ENCODE measurements around the gene SWT1.
"Not testable (repeated sequence)": the region's sequence is repeated elsewhere in the genome, so short reads cannot be mapped to it uniquely, and the experiment has no call there.

Gene SWT1

GRCh38 chr1:185308126-185308525 is 151.2 kb downstream of the SWT1 start:
- no peak for TF ChIP-seq ZNF274 (IDR thresholded peaks at IDR 0.05; ENCODE audit: low read depth, low read length)

DNA sequence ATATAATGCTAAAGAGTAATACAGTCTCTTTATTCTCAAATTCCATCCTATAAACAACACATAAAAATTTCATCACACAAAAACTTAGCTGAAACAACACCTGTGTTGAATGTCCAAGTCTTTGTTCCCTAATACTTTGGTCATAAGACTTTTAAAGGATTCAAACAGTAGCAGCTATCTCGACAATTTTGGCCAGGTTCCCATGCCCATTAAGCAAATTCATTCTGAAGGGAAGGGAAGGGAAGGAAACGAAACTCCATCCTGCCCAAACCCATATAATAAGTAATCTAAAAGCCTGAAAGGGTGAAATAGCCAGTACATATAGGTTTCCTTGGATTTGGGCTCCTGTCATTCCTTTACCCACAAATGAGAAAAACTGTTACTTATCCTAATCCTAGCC is 152.6 kb downstream of the SWT1 start:
- TF ChIP-seq ZNF274 (IDR thresholded peaks at IDR 0.05; ENCODE audit: low read depth, low read length) = no peak
- H3K4me3 ChIP-seq (ENCODE audit: low read length) = no peak overlapping the region

More at GRCh38 chr1:185308126-185308525, 151.2 kb downstream of the SWT1 start:
- H3K4me3 ChIP-seq (ENCODE audit: low read length) = no peak overlapping the region

DNA sequence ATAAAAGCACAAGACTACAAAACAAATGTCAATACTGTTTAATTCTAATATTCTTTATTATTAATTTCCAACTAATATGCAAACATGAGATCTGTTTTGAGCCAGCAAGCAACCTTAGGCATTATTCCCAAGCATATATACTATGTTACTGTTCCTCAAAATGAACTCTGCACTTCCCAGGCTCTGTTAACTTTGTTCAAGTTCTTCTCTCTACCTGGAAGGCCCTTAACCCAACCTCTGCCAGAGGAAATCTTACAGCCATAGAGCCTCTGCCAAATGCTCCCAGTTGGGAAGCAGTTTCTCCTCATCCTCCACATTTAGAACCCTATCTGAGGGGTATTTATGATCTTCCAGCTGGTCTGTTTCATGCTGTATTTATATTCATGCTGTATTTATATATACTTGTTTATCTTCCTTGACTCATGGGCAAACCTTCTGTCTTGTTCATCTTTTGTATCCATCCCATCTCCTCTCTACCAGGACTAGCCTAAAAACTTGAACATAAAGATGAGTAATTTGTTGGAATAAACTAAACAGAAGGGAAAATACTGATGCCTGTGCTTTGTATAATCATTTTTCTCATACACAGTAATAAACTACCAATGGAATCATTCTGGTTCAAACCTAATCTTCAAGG is 154.7 kb downstream of the SWT1 start:
- no peak overlapping the region; the same call in 1 of the 2 replicates for H3K4me3 ChIP-seq (ENCODE audit: low read length)
- TF ChIP-seq ZNF274 (IDR thresholded peaks at IDR 0.05; ENCODE audit: low read depth, low read length) = no peak

DNA sequence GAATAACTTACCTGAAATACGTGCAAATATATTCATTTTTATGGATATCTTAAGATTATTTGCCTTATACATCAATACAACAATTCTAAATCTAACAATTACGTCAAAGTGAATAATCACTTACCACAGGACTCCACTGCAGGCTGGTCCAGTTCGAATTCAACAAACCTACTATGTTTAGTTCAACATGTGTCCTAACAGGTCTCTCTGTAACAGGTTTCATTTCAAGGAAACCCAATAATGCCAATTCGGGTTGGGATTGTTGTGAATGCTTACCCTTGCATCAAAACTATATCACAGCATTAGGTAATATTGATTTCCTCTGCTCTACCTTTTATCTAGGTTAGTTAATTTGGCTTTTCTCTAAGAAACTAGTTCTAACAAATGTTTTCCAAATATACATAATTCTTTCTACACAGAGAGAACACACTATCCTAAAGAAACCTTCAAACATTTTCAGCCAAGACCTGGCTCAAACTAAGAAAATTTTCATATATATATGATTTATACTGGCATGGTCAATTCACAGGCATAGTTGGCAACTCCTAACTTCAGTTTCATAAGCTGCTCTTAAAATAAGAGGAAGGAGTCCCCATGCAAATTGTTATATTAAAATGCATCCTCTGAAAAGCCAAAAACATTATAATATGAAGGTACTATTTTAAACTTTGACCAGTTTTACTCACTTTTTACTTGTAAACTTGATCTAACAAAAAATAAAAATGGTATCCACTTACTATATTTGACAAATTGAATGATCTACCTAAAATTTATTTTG is 155.6 kb downstream of the SWT1 start:
- no peak for TF ChIP-seq ZNF274 (IDR thresholded peaks at IDR 0.05; ENCODE audit: low read depth, low read length)
- no peak overlapping the region; the same call in 1 of the 2 replicates for H3K4me3 ChIP-seq (ENCODE audit: low read length)

- TF ChIP-seq ZNF274 (IDR thresholded peaks at IDR 0.05; ENCODE audit: low read depth, low read length) = no peak
Observed at GRCh38 chr1:185314411-185314810, 157.4 kb downstream of the SWT1 start.

GRCh38 chr1:185315445-185316071 is 158.6 kb downstream of the SWT1 start:
- TF ChIP-seq ZNF274 (IDR thresholded peaks at IDR 0.05; ENCODE audit: low read depth, low read length) = no peak
- peak overlapping the region; percentile 82 for H3K4me3 ChIP-seq (ENCODE audit: low read length)

More at GRCh38 chr1:185314411-185314810, 157.4 kb downstream of the SWT1 start:
- peak overlapping the region; percentile 82; the same call in 1 of the 2 replicates for H3K4me3 ChIP-seq (ENCODE audit: low read length)

DNA sequence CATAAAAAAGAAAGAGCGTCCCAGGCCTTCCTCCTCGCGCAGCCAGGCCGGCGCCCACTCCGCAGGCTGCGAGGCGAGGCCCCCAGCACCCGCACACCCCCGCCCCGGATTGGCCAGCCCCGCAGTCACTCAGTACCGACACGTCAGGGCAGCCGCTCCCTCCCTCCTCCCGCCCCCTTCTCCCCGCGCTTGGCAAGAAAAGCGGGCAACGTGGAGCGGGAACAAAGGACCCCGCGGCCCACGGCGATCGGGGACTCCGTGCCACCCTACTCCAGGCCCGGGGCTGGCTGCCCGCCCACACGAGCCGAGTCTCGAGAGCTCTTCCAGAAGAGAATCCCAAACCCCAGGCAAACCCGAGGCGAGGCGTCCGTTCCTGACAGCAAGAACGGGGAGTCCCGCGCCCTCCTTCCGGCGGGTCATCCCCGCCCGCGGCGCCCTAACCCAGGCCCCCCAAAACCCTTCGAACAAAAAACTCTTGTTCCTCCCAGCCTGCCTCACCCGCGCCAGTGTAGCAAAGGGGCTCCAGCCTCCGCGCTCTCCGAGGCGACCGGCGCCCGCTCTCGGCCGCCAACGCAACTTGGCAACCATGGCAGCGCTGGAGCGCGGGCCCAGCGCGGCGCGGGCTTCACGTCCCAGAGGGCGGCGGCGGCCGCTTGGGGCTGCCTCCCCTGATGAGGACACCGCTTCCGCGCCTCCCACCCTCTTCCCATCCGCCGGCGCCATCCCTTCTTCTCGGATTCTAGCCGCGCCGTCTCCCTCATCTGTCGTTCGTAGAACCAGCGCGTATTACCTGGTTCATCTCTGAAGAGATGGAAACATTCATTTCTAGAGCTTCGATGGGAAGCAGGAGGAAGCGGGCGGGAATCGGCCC is 159.4 kb downstream of the SWT1 start:
- no peak for TF ChIP-seq ZNF274 (IDR thresholded peaks at IDR 0.05; ENCODE audit: low read depth, low read length)
- H3K4me3 ChIP-seq (ENCODE audit: low read length) = peak overlapping the region; percentile 82

DNA sequence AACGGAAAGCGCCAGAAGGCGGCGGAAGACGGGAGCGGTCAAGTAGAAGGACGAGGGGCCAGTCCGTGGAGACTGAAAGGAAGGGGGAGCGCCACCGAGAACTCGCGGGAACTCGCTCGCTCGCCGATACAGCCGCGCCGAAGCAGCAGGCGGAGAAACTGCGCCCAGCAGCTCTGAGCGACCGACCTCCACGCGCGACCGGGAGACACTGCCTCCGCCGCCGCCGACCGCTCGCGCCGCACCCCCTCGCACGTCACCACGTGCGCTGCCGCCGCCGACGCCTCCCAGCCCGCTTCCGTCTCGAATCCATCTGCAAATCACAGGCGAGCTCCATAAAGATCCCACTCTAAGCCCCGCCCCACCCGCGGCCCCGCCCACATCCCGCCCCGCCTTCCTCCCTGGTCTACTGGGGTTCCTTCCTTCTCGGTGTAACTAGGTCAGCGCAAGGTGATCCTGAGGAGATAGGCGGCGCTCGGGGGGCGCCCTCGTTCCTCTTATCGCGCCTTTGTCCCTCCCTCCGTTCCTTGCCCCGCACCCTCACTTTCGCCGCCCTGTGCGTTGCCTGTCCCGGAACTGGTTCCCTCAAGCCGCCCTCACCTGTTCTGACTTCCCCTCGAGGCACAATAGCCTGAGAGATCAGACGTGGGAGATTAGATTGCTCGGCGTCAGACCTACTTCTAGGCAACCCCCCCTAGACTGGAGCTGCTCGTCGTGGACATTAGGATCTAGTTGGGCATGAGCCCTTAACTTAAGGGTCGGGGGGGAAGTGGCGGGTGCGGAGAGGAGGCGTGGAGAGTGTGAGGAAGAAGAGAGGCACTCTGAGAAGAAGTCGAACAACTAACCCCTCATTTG is 160.3 kb downstream of the SWT1 start, which contains the start of gene IVNS1ABP:
IVNS1ABP (minus strand) TSS at position 210 of the 852 bp plus-strand sequence. CDS start 7,750 bp downstream, outside the sequence.
- TF ChIP-seq ZNF274 (IDR thresholded peaks at IDR 0.05; ENCODE audit: low read depth, low read length) = no peak
- H3K4me3 ChIP-seq (ENCODE audit: low read length) = peak within 1 kb of the TSS; percentile 89

DNA sequence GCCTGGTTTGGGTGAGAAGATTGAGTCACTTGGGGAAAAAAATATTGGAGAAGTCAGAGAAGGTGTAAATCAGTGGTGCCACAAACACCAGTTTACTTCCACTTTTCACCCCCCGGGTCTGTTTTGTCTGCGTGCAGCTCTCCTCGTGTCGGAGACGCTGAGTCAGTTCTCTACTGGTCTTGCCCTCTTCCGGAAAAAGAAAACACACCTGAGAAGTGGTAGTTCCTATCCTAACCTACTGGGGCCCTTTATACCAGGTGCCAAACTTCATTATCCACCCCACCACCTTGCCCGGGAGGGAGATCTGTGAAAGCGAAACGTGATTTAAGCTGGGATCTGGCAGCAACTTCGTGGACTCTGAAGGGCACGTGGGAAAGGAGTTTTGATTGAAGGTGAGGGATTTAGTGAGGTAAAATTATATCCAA is 160.9 kb downstream of the SWT1 start:
- peak overlapping the region; percentile 89 for H3K4me3 ChIP-seq (ENCODE audit: low read length)
- TF ChIP-seq ZNF274 (IDR thresholded peaks at IDR 0.05; ENCODE audit: low read depth, low read length) = no peak

GRCh38 chr1:185318431-185319138 is 161.6 kb downstream of the SWT1 start:
- no peak for TF ChIP-seq ZNF274 (IDR thresholded peaks at IDR 0.05; ENCODE audit: low read depth, low read length)
- 0 out of 2 replicates have a peak overlapping the region, but pooled peaks have one; percentile 89 for H3K4me3 ChIP-seq (ENCODE audit: low read length)

- no peak for TF ChIP-seq ZNF274 (IDR thresholded peaks at IDR 0.05; ENCODE audit: low read depth, low read length)
- no peak overlapping the region for H3K4me3 ChIP-seq (ENCODE audit: low read length)
Observed at GRCh38 chr1:185319139-185319475, 162.1 kb downstream of the SWT1 start.

DNA sequence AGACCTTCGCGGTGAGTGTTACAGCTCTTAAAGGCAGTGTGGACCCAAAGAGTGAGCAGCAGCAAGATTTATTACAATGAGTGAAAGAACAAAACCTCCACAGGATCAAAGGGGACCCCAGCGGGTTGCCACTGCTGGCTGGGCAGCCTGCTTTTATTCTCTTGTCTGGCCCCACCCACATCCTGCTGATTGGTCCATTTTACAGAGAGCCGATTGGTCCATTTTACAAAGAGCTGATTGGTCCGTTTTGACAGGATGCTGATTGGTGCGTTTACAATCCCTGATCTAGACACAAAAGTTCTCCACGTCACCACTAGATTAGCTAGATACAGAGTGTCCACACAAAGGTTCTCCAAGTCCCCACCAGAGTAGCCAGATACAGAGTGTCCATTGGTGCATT is 164.1 kb downstream of the SWT1 start:
- H3K4me3 ChIP-seq (ENCODE audit: low read length) = not testable (repeated sequence)

DNA sequence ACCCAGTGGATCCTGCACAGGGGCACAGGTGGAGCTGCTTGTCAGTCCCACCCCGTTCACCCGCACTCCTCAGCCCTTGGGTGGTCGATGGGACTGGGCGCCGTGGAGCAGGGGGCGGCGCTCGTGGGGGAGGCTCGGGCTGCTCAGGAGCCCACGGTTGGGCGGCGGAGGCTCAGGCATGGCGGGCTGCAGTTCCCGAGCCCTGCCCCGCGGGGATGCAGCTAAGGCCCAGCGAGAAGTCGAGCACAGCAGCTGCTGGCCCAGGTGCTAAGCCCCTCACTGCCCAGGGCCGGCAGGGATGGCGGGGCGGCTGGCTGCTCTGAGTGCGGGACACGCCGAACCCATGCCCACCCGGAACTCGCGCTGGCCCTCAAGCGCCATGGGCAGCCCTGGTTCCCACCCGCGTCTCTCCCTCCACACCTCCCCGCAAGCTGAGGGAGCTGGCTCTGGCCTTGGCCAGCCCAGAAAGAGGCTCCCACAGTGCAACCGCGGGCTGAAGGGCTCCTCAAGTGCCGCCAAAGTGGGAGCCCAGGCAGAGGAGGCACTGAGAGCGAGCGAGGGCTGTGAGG is 164.8 kb downstream of the SWT1 start:
- not testable (repeated sequence) for H3K4me3 ChIP-seq (ENCODE audit: low read length)
